ENCODE data around the gene FIBIN. TPM values are rescaled to one million over a fixed set of nuclear protein-coding genes. Genes with fewer than 3 reads are reported as not detected.
"Not testable (repeated sequence)": the region's sequence is repeated elsewhere in the genome, so short reads cannot be mapped to it uniquely, and the experiment has no call there.

FIBIN gene
- total and polyA plus RNA-seq, 5 experiments from 2014 or later, result not detected

GRCh38 chr11:26987731-26988130 lies 6.2 kb upstream of the FIBIN start:
- Mint-ChIP-seq H3K4me3 (no peak overlapping the region), H3K4me1 (no peaks in the 10 kb centered on the region), H3K36me3 (peaks cover 0 to 6% (median 0%) of the 10 kb centered on the region in 3 donors), H3K27me3 (peaks cover 0 to 4% (median 0%) of the 10 kb centered on the region in 5 donors), H3K27ac (no peak overlapping the region), H3K9me3 (peaks cover 0 to 28% (median 9%) of the 10 kb centered on the region in 9 donors)
- no peak for ATAC-seq
- POLR2A ChIA-PET, result no interaction called here
- DNase-seq, result no peak

- Mint-ChIP-seq H3K4me1 (no peaks in the 10 kb centered on the region), H3K36me3 (no peaks in the 10 kb centered on the region), H3K27me3 (peaks cover 2 to 8% (median 5%) of the 10 kb centered on the region in 5 donors), H3K27ac (no peak overlapping the region), H3K9me3 (peaks cover 0 to 7% (median 1%) of the 10 kb centered on the region in 9 donors), H3K4me3 (no peak overlapping the region)
- DNase-seq, result no peak
- ATAC-seq, result no peak
- POLR2A ChIA-PET, result no interaction called here
Observed at GRCh38 chr11:26992031-26992541, 1.8 kb upstream of the FIBIN start.

- ATAC-seq (no peak), DNase-seq (no peak)
- H3K4me3 Mint-ChIP-seq, result no peak overlapping the region
- peaks cover 2 to 8% (median 5%) of the 10 kb centered on the region in 5 donors for H3K27me3 Mint-ChIP-seq
- POLR2A ChIA-PET, result no interaction called here
- H3K4me1 Mint-ChIP-seq, result no peaks in the 10 kb centered on the region
- H3K9me3 Mint-ChIP-seq, result peaks cover 0 to 3% (median 1%) of the 10 kb centered on the region in 9 donors
- H3K36me3 Mint-ChIP-seq, result no peaks in the 10 kb centered on the region
- no peak overlapping the region for H3K27ac Mint-ChIP-seq
Observed at GRCh38 chr11:26994631-26995095, 751 bp downstream of the FIBIN start.

GRCh38 chr11:26995701-26996460 lies 2.0 kb downstream of the FIBIN start:
- no peak for ATAC-seq
- POLR2A ChIA-PET, result no interaction called here
- H3K27me3 Mint-ChIP-seq, result peaks cover 2 to 8% (median 5%) of the 10 kb centered on the region in 5 donors
- DNase-seq, result no peak
- no peak overlapping the region for H3K27ac Mint-ChIP-seq
- no peak overlapping the region for H3K4me3 Mint-ChIP-seq
- H3K4me1 Mint-ChIP-seq, result no peaks in the 10 kb centered on the region
- H3K36me3 Mint-ChIP-seq, result no peaks in the 10 kb centered on the region
- H3K9me3 Mint-ChIP-seq, result peaks cover 0 to 3% (median 1%) of the 10 kb centered on the region in 9 donors

GRCh38 chr11:26997378-26997777 lies 3.5 kb downstream of the FIBIN start:
- DNase-seq (no peak), ATAC-seq (no peak)
- H3K27ac Mint-ChIP-seq, result no peak overlapping the region
- peaks cover 0 to 3% (median 1%) of the 10 kb centered on the region in 9 donors for H3K9me3 Mint-ChIP-seq
- no peaks in the 10 kb centered on the region for H3K4me1 Mint-ChIP-seq
- peaks cover 2 to 9% (median 5%) of the 10 kb centered on the region in 5 donors for H3K27me3 Mint-ChIP-seq
- H3K4me3 Mint-ChIP-seq, result no peak overlapping the region
- POLR2A ChIA-PET, result no interaction called here
- no peaks in the 10 kb centered on the region for H3K36me3 Mint-ChIP-seq

GRCh38 chr11:27001136-27001730 lies 7.3 kb downstream of the FIBIN start:
- H3K27ac Mint-ChIP-seq, H3K4me1 Mint-ChIP-seq, H3K9me3 Mint-ChIP-seq, DNase-seq, H3K27me3 Mint-ChIP-seq, H3K4me3 Mint-ChIP-seq, POLR2A ChIA-PET, ATAC-seq, H3K36me3 Mint-ChIP-seq: not testable (repeated sequence)

GRCh38 chr11:27002431-27002830 lies 8.5 kb downstream of the FIBIN start:
- no peaks in the 10 kb centered on the region for H3K4me1 Mint-ChIP-seq
- H3K9me3 Mint-ChIP-seq, result peaks cover 0 to 3% (median 0%) of the 10 kb centered on the region in 9 donors
- no peak overlapping the region for H3K27ac Mint-ChIP-seq
- H3K36me3 Mint-ChIP-seq, result no peaks in the 10 kb centered on the region
- H3K27me3 Mint-ChIP-seq, result peaks cover 0 to 3% (median 0%) of the 10 kb centered on the region in 5 donors
- no peak for ATAC-seq
- no peak overlapping the region for H3K4me3 Mint-ChIP-seq
- POLR2A ChIA-PET, result no interaction called here
- DNase-seq, result no peak

- POLR2A ChIA-PET, result no interaction called here
- Mint-ChIP-seq H3K9me3 (peaks cover 0 to 3% (median 0%) of the 10 kb centered on the region in 9 donors), H3K36me3 (no peaks in the 10 kb centered on the region), H3K4me1 (no peaks in the 10 kb centered on the region), H3K27ac (no peak overlapping the region), H3K4me3 (no peak overlapping the region), H3K27me3 (peaks cover 0 to 3% (median 0%) of the 10 kb centered on the region in 5 donors)
- DNase-seq, result no peak
- ATAC-seq, result no peak
Observed at GRCh38 chr11:27002838-27003237, 8.9 kb downstream of the FIBIN start.

- Mint-ChIP-seq H3K36me3 (no peaks in the 10 kb centered on the region), H3K4me1 (no peaks in the 10 kb centered on the region), H3K27ac (no peak overlapping the region), H3K4me3 (no peak overlapping the region), H3K9me3 (peaks cover 0 to 3% (median 0%) of the 10 kb centered on the region in 9 donors), H3K27me3 (peaks cover 0 to 3% (median 0%) of the 10 kb centered on the region in 5 donors)
- POLR2A ChIA-PET, result no interaction called here
- ATAC-seq, result no peak
- no peak for DNase-seq
Observed at GRCh38 chr11:27004103-27004502, 10.2 kb downstream of the FIBIN start.

- Mint-ChIP-seq H3K27ac (no peak overlapping the region), H3K4me1 (peaks cover 0 to 1% (median 0%) of the 10 kb centered on the region in 4 donors), H3K36me3 (no peaks in the 10 kb centered on the region), H3K27me3 (no peaks in the 10 kb centered on the region), H3K9me3 (peaks cover 0 to 3% (median 0%) of the 10 kb centered on the region in 9 donors), H3K4me3 (no peak overlapping the region)
- no peak for ATAC-seq
- DNase-seq, result no peak
- POLR2A ChIA-PET, result no interaction called here
Observed at GRCh38 chr11:27008811-27009535, 15.1 kb downstream of the FIBIN start.

GRCh38 chr11:27011560-27012233 lies 17.8 kb downstream of the FIBIN start:
- H3K36me3 Mint-ChIP-seq, result no peaks in the 10 kb centered on the region
- H3K4me1 Mint-ChIP-seq, result peaks cover 0 to 1% (median 0%) of the 10 kb centered on the region in 4 donors
- no peaks in the 10 kb centered on the region for H3K27me3 Mint-ChIP-seq
- POLR2A ChIA-PET, result no interaction called here
- no peak overlapping the region for H3K4me3 Mint-ChIP-seq
- H3K27ac Mint-ChIP-seq, result no peak overlapping the region
- DNase-seq, result no peak
- H3K9me3 Mint-ChIP-seq, result peaks cover 0 to 3% (median 0%) of the 10 kb centered on the region in 9 donors
- ATAC-seq, result no peak

- Mint-ChIP-seq H3K9me3 (peaks cover 0 to 5% (median 2%) of the 10 kb centered on the region in 9 donors), H3K27ac (no peak overlapping the region), H3K4me1 (peaks cover 0 to 1% (median 0%) of the 10 kb centered on the region in 4 donors), H3K4me3 (no peak overlapping the region), H3K36me3 (no peaks in the 10 kb centered on the region), H3K27me3 (peaks cover 0 to 4% (median 0%) of the 10 kb centered on the region in 5 donors)
- no peak for DNase-seq
- no peak for ATAC-seq
- POLR2A ChIA-PET, result no interaction called here
Observed at GRCh38 chr11:27012234-27012921, 18.5 kb downstream of the FIBIN start.

All from naive thymus-derived CD8-positive, alpha-beta T cell (primary cell).